CD4-positive, CD25-positive, alpha-beta regulatory T cell (primary cell): ENCODE measurements around the gene CYP46A1. TPM values are rescaled to one million over a fixed set of nuclear protein-coding genes. Genes with fewer than 3 reads are reported as not detected.

Experiments used
- ATAC-seq, 2 donors: fragments of 150-1000 bp; cut with Tn5 transposase; one replicate each; pipeline ENCODE4 v1.10.0; 2021; ENCODE audit warnings: low read depth in 2 of 2, moderate number of reproducible peaks in 2 of 2, moderate library complexity in 1 of 2
- DNase-seq, 3 donors: peaks; one replicate each; pipeline versions ENCODE4 v3.0.0 to v3.0.0-alpha.2; 2012 to 2022; ENCODE audit warnings: mixed read lengths in 1 of 3
- H3K27ac ChIP-seq: one replicate; pipeline ENCODE4 v1.7.0; 2013; ENCODE audit warnings: mild to moderate bottlenecking, low read length; ENCODE audit not compliant: insufficient read depth, poor library complexity, severe bottlenecking
- H3K27me3 ChIP-seq: one replicate; pipeline ENCODE4 v1.7.0; 2013; ENCODE audit warnings: low read length; ENCODE audit not compliant: control insufficient read depth, insufficient read depth
- H3K36me3 ChIP-seq: one replicate; pipeline ENCODE4 v1.7.0; 2013; ENCODE audit warnings: mild to moderate bottlenecking, low read length, moderate library complexity; ENCODE audit not compliant: control insufficient read depth, insufficient read depth
- H3K4me1 ChIP-seq: 2 replicates; pipeline ENCODE4 v1.7.0; 2013; ENCODE audit warnings: mild to moderate bottlenecking, low read length; ENCODE audit not compliant: insufficient read depth, control insufficient read depth, poor library complexity, severe bottlenecking
- H3K4me3 ChIP-seq: one replicate; pipeline ENCODE4 v1.7.0; 2013; ENCODE audit warnings: low read depth, mild to moderate bottlenecking, low read length, moderate library complexity
- H3K9me3 ChIP-seq, 2 experiments: 1 replicate in 1 of 2; 2 replicates in 1 of 2; pipeline ENCODE4 v1.7.0; 2013; ENCODE audit warnings: low read length in 2 of 2, mild to moderate bottlenecking in 1 of 2, moderate library complexity in 1 of 2; ENCODE audit not compliant: control insufficient read depth in 2 of 2
- H3K27ac Mint-ChIP-seq, 3 donors: one replicate each; pipeline ENCODE4 v1.8.0; 2020 to 2022; ENCODE audit warnings: mild to moderate bottlenecking in 3 of 3, mixed read lengths in 3 of 3, moderate library complexity in 2 of 3
- H3K27me3 Mint-ChIP-seq: one replicate; pipeline ENCODE4 v1.8.0; 2022; ENCODE audit warnings: mild to moderate bottlenecking, mixed read lengths
- H3K36me3 Mint-ChIP-seq: one replicate; pipeline ENCODE4 v1.8.0; 2020; ENCODE audit warnings: mixed read lengths
- H3K4me1 Mint-ChIP-seq, 4 donors: one replicate each; pipeline ENCODE4 v1.8.0; 2020 to 2022; ENCODE audit warnings: mixed read lengths in 4 of 4, mild to moderate bottlenecking in 1 of 4
- H3K4me3 Mint-ChIP-seq, 4 donors: one replicate each; pipeline ENCODE4 v1.8.0; 2020 to 2022; ENCODE audit warnings: mild to moderate bottlenecking in 4 of 4, mixed read lengths in 4 of 4, moderate library complexity in 3 of 4
- H3K9me3 Mint-ChIP-seq, 7 donors: one replicate each; pipeline ENCODE4 v1.8.0; 2020 to 2022; ENCODE audit warnings: mixed read lengths in 7 of 7, mild to moderate bottlenecking in 3 of 7, moderate library complexity in 2 of 7
- polyA plus RNA-seq, 4 donors: library from polyadenylated mRNA; unstranded; fragments of 300-500 nt; fragmentation: Illumina TruSeq; gene quantifications; one replicate each; pipeline ENCODE4 v1.2.3, GENCODE V29; 2021
- total RNA-seq: library from RNA; stranded (reverse); gene quantifications from one replicate; pipeline ENCODE4 v1.2.3, GENCODE V29; 2022

CYP46A1 gene
- total and polyA plus RNA-seq, 5 donors from 2014 or later = not detected

- Mint-ChIP-seq H3K4me1 (peaks cover 0 to 20% (median 9%) of the 10 kb centered on the region in 4 donors), H3K9me3 (peaks cover 0 to 7% (median 3%) of the 10 kb centered on the region in 7 donors), H3K4me3 (peak overlapping the region; percentile 89 to 96 (median 93)), H3K27ac (peak overlapping the region in 1 of 3 donors; percentile 45), H3K36me3 (no peaks in the 10 kb centered on the region), H3K27me3 (peaks cover 23% of the 10 kb centered on the region)
- Histone ChIP-seq H3K27me3 (peaks cover 3% of the 10 kb centered on the region), H3K4me3 (peak overlapping the region; percentile 62), H3K4me1 (peaks cover 21% of the 10 kb centered on the region), H3K36me3 (no peaks in the 10 kb centered on the region), H3K9me3 (peaks cover 0 to 6% of the 10 kb centered on the region in 2 experiments), H3K27ac (peak overlapping the region; percentile 41)
- ATAC-seq (no peak), DNase-seq (peak; percentile 66 to 80 (median 76))
These were observed 1.1 kb upstream of the CYP46A1 start for GRCh38 chr14:99682809-99683618.

DNA sequence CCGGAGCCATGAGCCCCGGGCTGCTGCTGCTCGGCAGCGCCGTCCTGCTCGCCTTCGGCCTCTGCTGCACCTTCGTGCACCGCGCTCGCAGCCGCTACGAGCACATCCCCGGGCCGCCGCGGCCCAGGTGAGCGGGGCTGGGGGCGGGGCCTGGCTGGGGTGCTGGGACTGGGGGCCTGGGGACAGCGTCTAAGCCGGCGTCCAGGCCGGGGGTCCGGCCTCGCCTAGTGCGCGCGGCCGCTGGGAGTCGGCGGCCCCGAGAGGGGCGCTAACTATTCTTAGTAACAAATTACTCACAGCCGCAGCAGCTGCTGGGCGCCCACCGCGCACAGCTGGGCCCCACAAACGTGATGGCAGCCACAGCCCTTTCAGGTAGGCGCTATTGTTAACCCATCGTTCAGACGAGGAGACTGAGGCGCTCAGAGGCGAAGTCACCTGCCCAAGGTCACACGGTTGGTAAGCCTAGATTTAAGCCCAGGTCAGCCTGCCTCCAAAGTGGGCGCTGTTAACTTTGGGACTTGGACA lies 374 bp downstream of the CYP46A1 start:
- no peak for DNase-seq
- Histone ChIP-seq H3K4me3 (no peak overlapping the region), H3K27me3 (peaks cover 3% of the 10 kb centered on the region), H3K27ac (no peak overlapping the region), H3K36me3 (no peaks in the 10 kb centered on the region), H3K9me3 (no peaks in the 10 kb centered on the region), H3K4me1 (peaks cover 25% of the 10 kb centered on the region)
- Mint-ChIP-seq H3K4me3 (no peak overlapping the region), H3K9me3 (peaks cover 0 to 5% (median 0%) of the 10 kb centered on the region in 7 donors), H3K27me3 (peaks cover 26% of the 10 kb centered on the region), H3K27ac (no peak overlapping the region), H3K36me3 (no peaks in the 10 kb centered on the region), H3K4me1 (peaks cover 2 to 26% (median 12%) of the 10 kb centered on the region in 4 donors)
- ATAC-seq = peak; percentile 7 to 13

DNA sequence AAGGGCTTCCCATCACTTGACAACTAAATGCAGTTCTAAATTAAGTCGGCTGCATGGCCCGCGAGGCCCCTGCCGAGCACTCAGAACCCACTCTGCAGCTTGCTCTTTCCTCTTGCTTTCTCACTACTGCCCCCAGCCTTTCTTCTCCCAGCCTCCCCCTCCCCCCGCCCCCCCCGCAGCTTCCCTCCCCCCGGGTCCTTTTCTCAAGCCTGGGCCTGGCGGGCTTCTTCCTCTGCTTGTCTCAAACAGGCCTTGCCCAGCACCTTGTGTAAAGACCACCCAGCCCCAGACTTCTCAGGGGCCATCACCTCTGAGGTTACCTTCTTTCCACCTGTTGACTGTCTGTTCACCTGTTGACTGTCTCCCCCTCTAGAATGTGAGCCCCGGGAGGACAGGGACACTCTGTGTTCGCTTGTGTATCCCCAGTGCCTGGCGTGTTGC lies 1.1 kb downstream of the CYP46A1 start:
- Mint-ChIP-seq H3K4me3 (peak overlapping the region; percentile 56 to 84 (median 82)), H3K4me1 (peaks cover 2 to 26% (median 14%) of the 10 kb centered on the region in 4 donors), H3K36me3 (no peaks in the 10 kb centered on the region), H3K27ac (no peak overlapping the region), H3K9me3 (peaks cover 0 to 5% (median 0%) of the 10 kb centered on the region in 7 donors), H3K27me3 (peaks cover 33% of the 10 kb centered on the region)
- no peak overlapping the region for H3K4me3 ChIP-seq
- no peak for DNase-seq
- no peak for ATAC-seq
- no peak overlapping the region for H3K27ac ChIP-seq
- no peaks in the 10 kb centered on the region for H3K9me3 ChIP-seq
- peaks cover 25% of the 10 kb centered on the region for H3K4me1 ChIP-seq
- peaks cover 3% of the 10 kb centered on the region for H3K27me3 ChIP-seq
- no peaks in the 10 kb centered on the region for H3K36me3 ChIP-seq

DNA sequence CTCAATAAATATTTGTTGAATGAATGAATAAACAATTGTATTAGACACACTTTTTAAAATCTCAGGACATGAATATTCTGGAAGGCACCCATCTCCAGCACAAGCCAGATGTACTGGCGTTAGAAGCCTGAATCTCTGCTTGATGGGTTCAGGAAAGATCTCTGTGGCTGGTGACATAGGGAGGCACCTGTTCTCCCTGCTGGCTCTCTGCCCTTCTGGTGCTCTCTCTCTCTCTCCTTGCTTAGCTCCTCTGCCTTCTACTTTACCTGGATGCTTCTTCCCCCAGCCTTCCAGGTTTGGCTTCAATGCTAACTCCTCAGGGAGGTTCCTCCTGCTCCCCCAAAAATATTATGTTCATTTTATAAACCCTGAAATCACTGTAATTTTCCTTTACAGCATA lies 1.5 kb downstream of the CYP46A1 start:
- Mint-ChIP-seq H3K27me3 (peaks cover 35% of the 10 kb centered on the region), H3K27ac (peak overlapping the region in 2 of 3 donors; percentile 2 to 21), H3K36me3 (no peaks in the 10 kb centered on the region), H3K4me1 (peaks cover 2 to 26% (median 14%) of the 10 kb centered on the region in 4 donors), H3K4me3 (peak overlapping the region; percentile 54 to 84 (median 82)), H3K9me3 (peaks cover 0 to 5% (median 0%) of the 10 kb centered on the region in 7 donors)
- peaks cover 25% of the 10 kb centered on the region for H3K4me1 ChIP-seq
- DNase-seq (no peak), ATAC-seq (no peak)
- no peaks in the 10 kb centered on the region for H3K36me3 ChIP-seq
- H3K27ac ChIP-seq = no peak overlapping the region
- H3K27me3 ChIP-seq = peaks cover 3% of the 10 kb centered on the region
- no peaks in the 10 kb centered on the region for H3K9me3 ChIP-seq
- H3K4me3 ChIP-seq = no peak overlapping the region

- peak overlapping the region in 3 of 4 donors; percentile 26 to 84 (median 56) for H3K4me3 Mint-ChIP-seq
- no peaks in the 10 kb centered on the region for H3K9me3 Mint-ChIP-seq
- no peaks in the 10 kb centered on the region for H3K36me3 Mint-ChIP-seq
- Histone ChIP-seq H3K36me3 (no peaks in the 10 kb centered on the region), H3K4me1 (peaks cover 25% of the 10 kb centered on the region), H3K27ac (no peak overlapping the region), H3K4me3 (no peak overlapping the region), H3K27me3 (peaks cover 5% of the 10 kb centered on the region), H3K9me3 (no peaks in the 10 kb centered on the region)
- ATAC-seq (no peak), DNase-seq (no peak)
- H3K27me3 Mint-ChIP-seq = peaks cover 35% of the 10 kb centered on the region
- H3K4me1 Mint-ChIP-seq = peaks cover 2 to 26% (median 14%) of the 10 kb centered on the region in 4 donors
- no peak overlapping the region for H3K27ac Mint-ChIP-seq
These were observed 2.6 kb downstream of the CYP46A1 start for GRCh38 chr14:99686557-99687283.

GRCh38 chr14:99687284-99688209 lies 3.4 kb downstream of the CYP46A1 start:
- peaks cover 24% of the 10 kb centered on the region for H3K4me1 ChIP-seq
- DNase-seq = peak in 2 of 3 donors; percentile 34 to 42
- Mint-ChIP-seq H3K4me1 (peaks cover 2 to 24% (median 13%) of the 10 kb centered on the region in 4 donors), H3K36me3 (no peaks in the 10 kb centered on the region), H3K27ac (no peak overlapping the region), H3K9me3 (no peaks in the 10 kb centered on the region), H3K27me3 (peaks cover 35% of the 10 kb centered on the region), H3K4me3 (peak overlapping the region in 1 of 4 donors; percentile 30)
- H3K4me3 ChIP-seq = no peak overlapping the region
- H3K27me3 ChIP-seq = peaks cover 5% of the 10 kb centered on the region
- no peaks in the 10 kb centered on the region for H3K9me3 ChIP-seq
- H3K36me3 ChIP-seq = no peaks in the 10 kb centered on the region
- no peak for ATAC-seq
- no peak overlapping the region for H3K27ac ChIP-seq

DNA sequence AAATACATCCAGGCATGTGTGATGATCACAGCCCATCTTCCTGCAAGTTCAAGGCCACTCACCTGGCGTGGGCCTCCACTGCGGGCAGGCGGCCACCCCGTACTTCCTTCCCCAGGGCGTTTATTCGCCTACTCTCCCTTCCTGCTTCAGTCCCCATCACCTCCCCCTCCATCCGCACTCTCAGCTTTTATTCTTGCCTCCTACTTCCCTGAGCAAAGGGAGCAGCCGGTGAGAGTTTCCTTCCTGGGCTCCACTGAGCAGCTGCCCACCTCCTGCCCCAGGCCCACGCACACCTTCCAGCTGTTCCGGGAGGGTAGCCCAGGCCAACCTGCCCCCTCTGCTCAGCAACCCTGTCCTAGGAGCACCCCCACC lies 4.1 kb downstream of the CYP46A1 start:
- Histone ChIP-seq H3K36me3 (no peaks in the 10 kb centered on the region), H3K4me1 (peaks cover 18% of the 10 kb centered on the region), H3K27ac (no peak overlapping the region), H3K27me3 (peaks cover 5% of the 10 kb centered on the region), H3K4me3 (no peak overlapping the region), H3K9me3 (no peaks in the 10 kb centered on the region)
- H3K36me3 Mint-ChIP-seq = no peaks in the 10 kb centered on the region
- no peak overlapping the region for H3K27ac Mint-ChIP-seq
- H3K4me1 Mint-ChIP-seq = peaks cover 2 to 20% (median 10%) of the 10 kb centered on the region in 4 donors
- H3K4me3 Mint-ChIP-seq = peak overlapping the region in 1 of 4 donors; percentile 30
- ATAC-seq = no peak
- no peaks in the 10 kb centered on the region for H3K9me3 Mint-ChIP-seq
- DNase-seq = no peak
- peaks cover 35% of the 10 kb centered on the region for H3K27me3 Mint-ChIP-seq
